ENCODE data around the gene NEBL. TPM values are rescaled to one million over a fixed set of nuclear protein-coding genes. Genes with fewer than 3 reads are reported as not detected.

The NEBL gene
- total and polyA plus RNA-seq, 2 of the 4 experiments (the other 2 are of a cell fraction) = under 0.01 TPM

DNA sequence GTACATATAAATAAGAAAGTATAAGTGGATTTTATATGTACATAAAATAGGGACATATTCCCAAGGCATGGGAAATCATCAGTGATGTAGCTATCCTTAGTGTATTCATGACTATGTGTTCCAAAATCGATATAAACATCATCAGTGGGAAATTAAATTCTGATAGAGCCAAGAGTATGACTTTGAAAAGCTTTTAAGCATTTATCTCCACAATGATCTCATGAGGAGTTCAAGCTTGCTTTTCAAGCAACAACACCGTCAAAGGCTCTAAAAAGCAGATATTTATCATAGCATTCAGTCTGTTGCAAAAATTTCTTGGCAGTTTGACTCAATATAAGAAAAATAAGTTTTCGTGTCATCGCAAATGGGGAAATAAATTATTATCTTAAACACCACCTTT, 14.5 kb upstream of the NEBL start:
- no peak overlapping the region for H2BK120ac ChIP-seq (ENCODE audit: low read depth, low read length)
- H2AFZ ChIP-seq (replicated peaks; ENCODE audit: low read length, poor library complexity) = no peak overlapping the region
- no peaks in the 10 kb centered on the region; the same call in 1 of the 2 replicates for H3K9me3 ChIP-seq (ENCODE audit: control insufficient read depth, insufficient read depth, low read length)
- H3K4me1 ChIP-seq (ENCODE audit: control insufficient read depth, insufficient read depth, low read length) = no peaks in the 10 kb centered on the region
- no peak overlapping the region for H3K4me2 ChIP-seq (ENCODE audit: low read depth, low read length)
- CTCF ChIA-PET = no interaction called here
- H3K79me1 ChIP-seq (ENCODE audit: low read depth in 1 of 2, low read length in 2 of 2) = no peaks in the 10 kb centered on the region
- no peak overlapping the region for H3K23ac ChIP-seq (ENCODE audit: low read depth, low read length)
- no peak overlapping the region for H3K14ac ChIP-seq (replicated peaks; ENCODE audit: low read depth, low read length)
- in situ Hi-C loops (cut with MboI; ENCODE audit: low sequenced_read_pairs) (no loop called here), dilution Hi-C loops (cut with HindIII; ENCODE audit: low sequenced_read_pairs, unreplicated experiment) (no loop called here), intact Hi-C loops (cut with micrococcal nuclease) (no loop called here)
- no peak overlapping the region for H3K4ac ChIP-seq (ENCODE audit: low read depth, low read length)
- H3K9ac ChIP-seq (ENCODE audit: low read depth, low read length) = no peak overlapping the region
- no peak overlapping the region for H2AK5ac ChIP-seq (ENCODE audit: low read depth, low read length)
- H3K36me3 ChIP-seq (ENCODE audit: control insufficient read depth, insufficient read depth, low read length) = no peaks in the 10 kb centered on the region
- POLR2A ChIA-PET (ENCODE audit: unreplicated experiment) = no interaction called here
- H3K18ac ChIP-seq (ENCODE audit: low read depth, low read length) = no peak overlapping the region
- no peak overlapping the region for H3K4me3 ChIP-seq (ENCODE audit: insufficient read depth, low read depth, low read length)
- no peaks in the 10 kb centered on the region for H4K20me1 ChIP-seq (ENCODE audit: insufficient read depth, low read length)
- no peak overlapping the region for H4K5ac ChIP-seq (ENCODE audit: low read depth, low read length)
- H2BK5ac ChIP-seq (ENCODE audit: low read depth, low read length, poor library complexity, severe bottlenecking) = no peak overlapping the region
- DNase-seq (no peak), ATAC-seq (ENCODE audit: low read depth) (no peak)
- no peak overlapping the region for H3K27ac ChIP-seq (ENCODE audit: insufficient read depth, low read length)
- no peak overlapping the region for H4K91ac ChIP-seq (ENCODE audit: insufficient read depth, low read depth, low read length)
- H3K56ac ChIP-seq (ENCODE audit: extremely low read depth, insufficient read depth, low read length) = no peak overlapping the region
- H3K27me3 ChIP-seq (ENCODE audit: control insufficient read depth, insufficient read depth, low read length) = no peaks in the 10 kb centered on the region
- no TSS peak for BruUV-seq (replicated peaks)
- no peak overlapping the region for H2BK15ac ChIP-seq (ENCODE audit: low read depth, low read length)
- WGBS, 2 experiments (ENCODE audit: extremely low coverage in 2 of 2, insufficient read length in 1 of 2) = no CpG with 5 or more reads among the region's 4 CpGs
- TF ChIP-seq FOS (IDR thresholded peaks at IDR 0.05; ENCODE audit: low read depth, low read length) (no peak), CEBPB (IDR thresholded peaks at IDR 0.05; ENCODE audit: low read depth, low read length) (no peak), BHLHE40 (IDR thresholded peaks at IDR 0.05; ENCODE audit: low read depth, low read length) (no peak), POLR2A (IDR thresholded peaks at IDR 0.05; ENCODE audit: low read depth, low read length) (no peak), MXI1 (IDR thresholded peaks at IDR 0.05; ENCODE audit: borderline replicate concordance, low read depth, low read length) (no peak), MAZ (IDR thresholded peaks at IDR 0.05; ENCODE audit: borderline replicate concordance, low read depth, low read length) (no peak), MAFK (IDR thresholded peaks at IDR 0.05; ENCODE audit: low read depth, low read length) (no peak), NFE2L2 (IDR thresholded peaks at IDR 0.05; ENCODE audit: low read depth, low read length) (no peak), RCOR1 (IDR thresholded peaks at IDR 0.05; ENCODE audit: insufficient replicate concordance, low read length) (no peak), RAD21 (IDR thresholded peaks at IDR 0.05; ENCODE audit: low read length) (no peak), SMC3 (IDR thresholded peaks at IDR 0.05; ENCODE audit: low read depth, low read length) (no peak), RFX5 (IDR thresholded peaks at IDR 0.05; ENCODE audit: low read depth, low read length) (no peak), CHD1 (IDR thresholded peaks at IDR 0.05; ENCODE audit: low read depth, low read length) (no peak)
- TF ChIP-seq, protein P1, sequence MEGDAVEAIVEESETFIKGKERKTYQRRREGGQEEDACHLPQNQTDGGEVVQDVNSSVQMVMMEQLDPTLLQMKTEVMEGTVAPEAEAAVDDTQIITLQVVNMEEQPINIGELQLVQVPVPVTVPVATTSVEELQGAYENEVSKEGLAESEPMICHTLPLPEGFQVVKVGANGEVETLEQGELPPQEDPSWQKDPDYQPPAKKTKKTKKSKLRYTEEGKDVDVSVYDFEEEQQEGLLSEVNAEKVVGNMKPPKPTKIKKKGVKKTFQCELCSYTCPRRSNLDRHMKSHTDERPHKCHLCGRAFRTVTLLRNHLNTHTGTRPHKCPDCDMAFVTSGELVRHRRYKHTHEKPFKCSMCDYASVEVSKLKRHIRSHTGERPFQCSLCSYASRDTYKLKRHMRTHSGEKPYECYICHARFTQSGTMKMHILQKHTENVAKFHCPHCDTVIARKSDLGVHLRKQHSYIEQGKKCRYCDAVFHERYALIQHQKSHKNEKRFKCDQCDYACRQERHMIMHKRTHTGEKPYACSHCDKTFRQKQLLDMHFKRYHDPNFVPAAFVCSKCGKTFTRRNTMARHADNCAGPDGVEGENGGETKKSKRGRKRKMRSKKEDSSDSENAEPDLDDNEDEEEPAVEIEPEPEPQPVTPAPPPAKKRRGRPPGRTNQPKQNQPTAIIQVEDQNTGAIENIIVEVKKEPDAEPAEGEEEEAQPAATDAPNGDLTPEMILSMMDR (conservative IDR thresholded peaks at IDR 0.05; ENCODE audit: low read depth, low read length) = no peak
- TF ChIP-seq, protein P2, sequence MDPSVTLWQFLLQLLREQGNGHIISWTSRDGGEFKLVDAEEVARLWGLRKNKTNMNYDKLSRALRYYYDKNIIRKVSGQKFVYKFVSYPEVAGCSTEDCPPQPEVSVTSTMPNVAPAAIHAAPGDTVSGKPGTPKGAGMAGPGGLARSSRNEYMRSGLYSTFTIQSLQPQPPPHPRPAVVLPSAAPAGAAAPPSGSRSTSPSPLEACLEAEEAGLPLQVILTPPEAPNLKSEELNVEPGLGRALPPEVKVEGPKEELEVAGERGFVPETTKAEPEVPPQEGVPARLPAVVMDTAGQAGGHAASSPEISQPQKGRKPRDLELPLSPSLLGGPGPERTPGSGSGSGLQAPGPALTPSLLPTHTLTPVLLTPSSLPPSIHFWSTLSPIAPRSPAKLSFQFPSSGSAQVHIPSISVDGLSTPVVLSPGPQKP (IDR thresholded peaks at IDR 0.05; ENCODE audit: borderline replicate concordance, low read depth, low read length) = no peak
- TF ChIP-seq, protein P3, sequence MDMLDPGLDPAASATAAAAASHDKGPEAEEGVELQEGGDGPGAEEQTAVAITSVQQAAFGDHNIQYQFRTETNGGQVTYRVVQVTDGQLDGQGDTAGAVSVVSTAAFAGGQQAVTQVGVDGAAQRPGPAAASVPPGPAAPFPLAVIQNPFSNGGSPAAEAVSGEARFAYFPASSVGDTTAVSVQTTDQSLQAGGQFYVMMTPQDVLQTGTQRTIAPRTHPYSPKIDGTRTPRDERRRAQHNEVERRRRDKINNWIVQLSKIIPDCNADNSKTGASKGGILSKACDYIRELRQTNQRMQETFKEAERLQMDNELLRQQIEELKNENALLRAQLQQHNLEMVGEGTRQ (IDR thresholded peaks at IDR 0.05; ENCODE audit: low read depth, low read length) = no peak
- H2BK20ac ChIP-seq (ENCODE audit: low read depth, low read length) = no peak overlapping the region
- H2AK9ac ChIP-seq (replicated peaks; ENCODE audit: low read depth, low read length, poor library complexity) = no peak overlapping the region
- H4K8ac ChIP-seq (ENCODE audit: low read depth in 2 of 2, low read length in 2 of 2) = no peak overlapping the region
- no peaks in the 10 kb centered on the region for H3K9me1 ChIP-seq (ENCODE audit: insufficient read depth, low read length)

Data from IMR-90 (cell line).